ENCODE data around the gene KLK5.

The KLK5 gene

GRCh38 chr19:50921426-50922316, 31.2 kb downstream of the KLK5 start:
- no peak for TF ChIP-seq CTCF (IDR thresholded peaks at IDR 0.05; ENCODE audit: low read depth, low read length)
- no peak for DNase-seq (ENCODE audit: extremely low read depth, low read depth)

- TF ChIP-seq CTCF (IDR thresholded peaks at IDR 0.05; ENCODE audit: low read depth, low read length), result no peak
- DNase-seq (ENCODE audit: extremely low read depth, low read depth), result no peak
Observed at GRCh38 chr19:50916069-50916468, 36.8 kb downstream of the KLK5 start.

DNA sequence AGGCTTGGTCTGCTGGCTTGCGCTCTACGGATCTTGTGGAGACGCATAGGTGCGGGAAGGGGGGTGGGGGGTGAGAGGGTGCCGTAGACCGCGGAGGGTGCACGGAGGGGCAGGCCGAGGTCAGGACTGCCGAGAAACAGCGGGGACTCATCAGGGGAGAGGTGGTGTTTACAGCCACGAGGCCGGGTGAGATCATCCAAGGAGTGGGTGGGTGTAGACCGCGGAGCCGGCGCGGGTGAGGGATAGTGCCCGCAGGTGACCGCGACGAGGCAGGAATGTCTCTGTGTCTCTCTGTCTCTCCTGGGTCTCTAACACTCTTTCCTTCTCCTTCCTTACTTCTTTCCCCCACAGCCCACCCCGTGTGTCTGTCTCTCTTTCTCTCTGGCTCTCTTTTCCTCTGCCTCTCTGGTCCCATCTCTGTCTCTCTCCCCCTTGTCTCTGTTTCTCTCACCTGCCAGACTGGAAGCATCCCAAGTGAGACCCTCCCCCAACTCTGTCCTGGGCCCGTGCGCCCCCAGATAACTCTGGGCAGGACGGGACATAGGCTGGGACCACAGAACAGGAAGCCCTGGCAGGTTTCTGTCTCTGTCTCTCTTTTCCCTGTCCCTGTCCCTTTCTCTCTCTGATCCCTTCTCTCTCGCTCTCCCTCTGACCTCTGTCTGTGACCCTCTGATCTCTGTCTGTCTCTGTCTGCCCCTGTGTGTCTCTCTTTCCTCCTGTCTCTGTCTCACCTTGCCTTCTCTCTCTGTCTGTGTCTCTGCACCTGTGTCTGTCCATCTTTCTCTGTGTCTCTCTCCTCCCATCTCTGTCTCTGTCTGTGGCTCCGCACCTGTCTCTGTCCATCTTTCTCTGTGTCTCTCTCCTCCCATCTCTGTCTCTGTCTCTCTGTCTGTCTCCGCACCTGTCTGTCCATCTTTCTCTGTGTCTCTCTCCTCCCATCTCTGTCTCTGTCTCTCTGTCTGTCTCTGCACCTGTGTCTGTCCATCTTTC, 39.8 kb downstream of the KLK5 start:
- no peak for DNase-seq (ENCODE audit: extremely low read depth, low read depth)
- TF ChIP-seq CTCF (IDR thresholded peaks at IDR 0.05; ENCODE audit: low read depth, low read length), result no peak

- no peak for TF ChIP-seq CTCF (IDR thresholded peaks at IDR 0.05; ENCODE audit: low read depth, low read length)
- DNase-seq (ENCODE audit: extremely low read depth, low read depth), result no peak
Observed at GRCh38 chr19:50912102-50912599, 40.7 kb downstream of the KLK5 start.

DNA sequence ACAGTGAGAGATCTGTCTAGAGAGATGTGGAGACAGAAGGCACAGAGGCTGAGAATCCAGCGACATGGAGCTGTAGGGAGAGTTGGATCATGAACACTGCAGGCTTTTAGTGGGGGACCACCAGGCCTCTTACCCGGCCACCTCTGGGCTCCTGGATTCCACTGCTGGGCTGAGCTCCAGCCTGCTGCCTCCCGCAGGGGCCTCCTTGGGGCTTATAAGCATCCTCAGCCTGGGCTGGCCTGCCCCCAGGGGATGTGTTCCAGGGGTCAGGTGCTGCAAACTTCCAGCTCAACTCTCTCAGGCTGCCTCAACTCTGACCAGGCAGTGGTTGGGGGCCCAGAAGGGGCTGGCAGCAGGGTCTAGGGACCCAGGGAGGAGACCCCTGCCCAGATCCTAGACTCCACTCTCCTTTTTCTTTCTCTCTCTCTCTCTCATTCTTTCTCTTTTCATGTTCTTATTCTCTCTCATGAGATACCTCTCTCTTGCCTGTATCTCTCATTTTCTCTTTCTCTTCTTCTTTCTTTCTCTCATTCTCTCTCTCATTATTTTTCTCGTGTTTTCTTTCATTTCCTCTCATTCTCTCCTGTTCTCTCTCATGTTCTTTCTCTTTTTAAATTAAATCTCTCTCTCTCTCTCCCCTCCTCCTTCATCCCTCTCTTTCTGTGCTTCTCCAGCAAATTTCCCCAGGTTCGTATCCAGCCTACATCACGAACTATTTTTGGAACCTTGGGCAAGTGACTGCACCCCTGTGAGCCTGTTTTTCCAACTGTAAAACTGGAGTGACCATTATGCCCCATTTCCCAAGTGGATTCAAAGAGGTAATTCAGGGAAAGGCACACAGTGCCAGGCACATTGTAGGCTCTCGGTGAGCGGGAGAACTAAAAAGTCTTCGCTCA, 41.4 kb downstream of the KLK5 start, which contains the start of gene KLK4:
KLK4 (minus strand) TSS at position 190 of the 896 bp plus-strand sequence. CDS start 657 bp downstream, outside the sequence.
- no peak for TF ChIP-seq CTCF (IDR thresholded peaks at IDR 0.05; ENCODE audit: low read depth, low read length)
- DNase-seq (ENCODE audit: extremely low read depth, low read depth), result no peak

DNA sequence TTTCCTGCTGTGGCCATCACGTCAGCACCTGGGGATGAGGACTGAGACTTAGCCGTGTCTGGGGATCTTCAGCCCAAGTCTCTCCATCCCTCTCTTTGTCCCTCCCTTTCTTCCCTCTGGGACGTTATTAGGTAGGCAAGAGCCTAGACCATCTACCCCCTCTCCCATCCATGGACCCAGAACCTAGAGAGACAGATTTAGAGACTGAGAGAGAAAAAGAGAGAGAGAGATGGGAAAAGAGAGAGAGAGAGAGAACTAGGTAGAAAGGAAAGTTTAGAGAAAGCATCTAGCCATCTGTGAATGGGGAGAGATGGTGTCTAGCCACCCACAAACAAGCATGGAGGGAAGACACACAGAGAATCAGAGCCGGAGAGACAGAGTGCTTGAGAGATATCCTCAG, 42.1 kb downstream of the KLK5 start:
- no peak for TF ChIP-seq CTCF (IDR thresholded peaks at IDR 0.05; ENCODE audit: low read depth, low read length)
- DNase-seq (ENCODE audit: extremely low read depth, low read depth), result no peak
